Panc1 (cell line): ENCODE data around the gene ITPA. TPM values are rescaled to one million over a fixed set of nuclear protein-coding genes. Genes with fewer than 3 reads are reported as not detected.

ENCODE experiments used
- ATAC-seq: fragments of 200-7000 bp; cut with Tn5 transposase; 2 replicates; pipeline ENCODE4 v1.9.1; 2020; ENCODE audit warnings: mild to moderate bottlenecking, moderate library complexity
- BruUV-seq: library from RNA; stranded (reverse); fragments of 400-500 nt; replicated peaks from 2 replicates; lab custom pipeline; 2021; lab: Mats Ljungman, UMichigan
- CTCF ChIA-PET: fragments of 300-600 bp; sonication (Branson Sonifier 250); formaldehyde crosslinking; loops from one replicate; lab custom pipeline; 2022; ENCODE audit warnings: antibody characterized with exemption; lab: Charles Lee
- POLR2A ChIA-PET: fragments of 300-600 bp; sonication (Branson Sonifier 250); formaldehyde crosslinking; loops from one replicate; lab custom pipeline; 2022; ENCODE audit warnings: antibody characterized with exemption; lab: Charles Lee
- DNase-seq: peaks from one replicate; pipeline ENCODE4 v3.0.0-alpha.2; 2010; ENCODE audit warnings: low read depth, low spot score
- H3K27ac ChIP-seq: 2 replicates; pipeline ENCODE4 v1.5.1; 2011; ENCODE audit warnings: mild to moderate bottlenecking, low read length, inconsistent platforms
- H3K27me3 ChIP-seq: fragments of 200-500 bp; sonication (Bioruptor generic); 2 replicates; pipeline ENCODE4 v1.6.0; 2014; ENCODE audit warnings: low read length, inconsistent platforms; ENCODE audit not compliant: control insufficient read depth, insufficient read depth
- H3K36me3 ChIP-seq: fragments of 200-500 bp; sonication (Bioruptor generic); 2 replicates; pipeline ENCODE4 v1.5.1; 2014; ENCODE audit warnings: inconsistent platforms, mild to moderate bottlenecking, low read length, moderate library complexity; ENCODE audit not compliant: control insufficient read depth, insufficient read depth
- H3K4me1 ChIP-seq: 2 replicates; pipeline ENCODE4 v1.5.1; 2011; ENCODE audit warnings: inconsistent platforms, mild to moderate bottlenecking, low read length, moderate library complexity; ENCODE audit not compliant: control insufficient read depth, insufficient read depth
- H3K4me3 ChIP-seq, 2 experiments: 2 replicates each; pipeline ENCODE4 v1.5.1; 2011 to 2012; ENCODE audit warnings: low read depth in 2 of 2, low read length in 2 of 2, mild to moderate bottlenecking in 2 of 2, inconsistent platforms in 1 of 2, moderate library complexity in 1 of 2
- H3K9me3 ChIP-seq: fragments of 200-500 bp; sonication (Bioruptor generic); 2 replicates; pipeline ENCODE4 v1.5.1; 2014; ENCODE audit warnings: low read depth, mild to moderate bottlenecking, inconsistent platforms, low read length, moderate library complexity; ENCODE audit not compliant: control insufficient read depth, insufficient read depth
- POLR2AphosphoS5 ChIP-seq: IDR thresholded peaks from 2 replicates; pipeline ENCODE4 v1.6.1; 2012; ENCODE audit warnings: mild to moderate bottlenecking, low read depth, low read length, moderate library complexity
- REST ChIP-seq, 2 experiments: IDR thresholded peaks; 2 replicates each; pipeline ENCODE4 v1.6.1; 2011 to 2012; ENCODE audit warnings: low read depth in 2 of 2, control low read depth in 1 of 2, low read length in 1 of 2, mild to moderate bottlenecking in 1 of 2, moderate library complexity in 1 of 2; ENCODE audit not compliant: insufficient read depth in 1 of 2
- SIN3A ChIP-seq: IDR thresholded peaks from 2 replicates; pipeline ENCODE4 v1.6.1; 2012; ENCODE audit warnings: low read depth, mild to moderate bottlenecking, low read length, moderate library complexity, borderline replicate concordance; ENCODE audit not compliant: insufficient read depth
- TCF7L2 ChIP-seq: IDR thresholded peaks from 2 replicates; pipeline ENCODE4 v1.6.1; 2011; ENCODE audit warnings: mild to moderate bottlenecking, low read depth, low read length, inconsistent platforms
- in situ Hi-C: cut with HindIII; loops from 2 replicates; pipeline ENCODE4 v1.10.0; 2016; ENCODE audit warnings: low sequenced_read_pairs, low pct_unique_long_range_greater_than_20kb
- intact Hi-C: fragments of 100-400 bp; cut with micrococcal nuclease; formaldehyde crosslinking; loops from one replicate; pipeline ENCODE4 v1.10.0; 2022; ENCODE audit not compliant: unreplicated experiment
- total RNA-seq: library from RNA; stranded (reverse); gene quantifications from one replicate; pipeline ENCODE4 v1.2.1, GENCODE V29; 2021; ENCODE audit not compliant: unreplicated experiment
- TF ChIP-seq, protein P1 (sequence below): fragments of 450-650 bp; IDR thresholded peaks from 2 replicates; pipeline ENCODE4 v1.5.1; 2017; ENCODE audit warnings: mild to moderate bottlenecking

ITPA gene
- total RNA-seq, 1 experiment from 2014 or later, result 107 TPM

- POLR2A ChIA-PET, result no interaction called here
- Histone ChIP-seq H3K27me3 (no peaks in the 10 kb centered on the region), H3K36me3 (no peaks in the 10 kb centered on the region), H3K4me1 (peaks cover 14% of the 10 kb centered on the region), H3K4me3 (no peak overlapping the region), H3K27ac (no peak overlapping the region), H3K9me3 (no peaks in the 10 kb centered on the region)
- ATAC-seq (no peak), DNase-seq (no peak)
- CTCF ChIA-PET, result no interaction called here
- in situ Hi-C loops, result no loop called here
- intact Hi-C loops, result no loop called here
- no peak for TF ChIP-seq POLR2AphosphoS5
- TF ChIP-seq TCF7L2, result no peak
- TF ChIP-seq, protein P1, sequence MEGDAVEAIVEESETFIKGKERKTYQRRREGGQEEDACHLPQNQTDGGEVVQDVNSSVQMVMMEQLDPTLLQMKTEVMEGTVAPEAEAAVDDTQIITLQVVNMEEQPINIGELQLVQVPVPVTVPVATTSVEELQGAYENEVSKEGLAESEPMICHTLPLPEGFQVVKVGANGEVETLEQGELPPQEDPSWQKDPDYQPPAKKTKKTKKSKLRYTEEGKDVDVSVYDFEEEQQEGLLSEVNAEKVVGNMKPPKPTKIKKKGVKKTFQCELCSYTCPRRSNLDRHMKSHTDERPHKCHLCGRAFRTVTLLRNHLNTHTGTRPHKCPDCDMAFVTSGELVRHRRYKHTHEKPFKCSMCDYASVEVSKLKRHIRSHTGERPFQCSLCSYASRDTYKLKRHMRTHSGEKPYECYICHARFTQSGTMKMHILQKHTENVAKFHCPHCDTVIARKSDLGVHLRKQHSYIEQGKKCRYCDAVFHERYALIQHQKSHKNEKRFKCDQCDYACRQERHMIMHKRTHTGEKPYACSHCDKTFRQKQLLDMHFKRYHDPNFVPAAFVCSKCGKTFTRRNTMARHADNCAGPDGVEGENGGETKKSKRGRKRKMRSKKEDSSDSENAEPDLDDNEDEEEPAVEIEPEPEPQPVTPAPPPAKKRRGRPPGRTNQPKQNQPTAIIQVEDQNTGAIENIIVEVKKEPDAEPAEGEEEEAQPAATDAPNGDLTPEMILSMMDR, result no peak
- TF ChIP-seq SIN3A, result no peak
- TF ChIP-seq REST (IDR thresholded peaks at IDR 0.05; ENCODE audit: insufficient read depth in 1 of 2, low read depth in 2 of 2, low read length in 1 of 2), result no peak
- no TSS peak for BruUV-seq
These were observed 20.5 kb downstream of the ITPA start for GRCh38 chr20:3229798-3230197.

- no peaks in the 10 kb centered on the region for H3K27me3 ChIP-seq
- no peak for DNase-seq
- no TSS peak for BruUV-seq
- H3K4me1 ChIP-seq, result peaks cover 16% of the 10 kb centered on the region
- TF ChIP-seq REST (IDR thresholded peaks at IDR 0.05; ENCODE audit: insufficient read depth in 1 of 2, low read depth in 2 of 2, low read length in 1 of 2) (no peak), SIN3A (no peak), POLR2AphosphoS5 (no peak), TCF7L2 (no peak)
- no peaks in the 10 kb centered on the region for H3K36me3 ChIP-seq
- ChIA-PET POLR2A (no interaction called here), CTCF (no interaction called here)
- no peak overlapping the region for H3K27ac ChIP-seq
- intact Hi-C loops, result no loop called here
- no peaks in the 10 kb centered on the region for H3K9me3 ChIP-seq
- no peak overlapping the region for H3K4me3 ChIP-seq
- no peak for ATAC-seq
- in situ Hi-C loops, result no loop called here
These were observed 21.8 kb downstream of the ITPA start for GRCh38 chr20:3231116-3231515.
